B cell (primary cell): ENCODE data around the gene PLA2G4D.

ENCODE experiments used
- CTCF ChIP-seq: fragments of 200-600 bp; IDR thresholded peaks from one replicate; pipeline ENCODE4 v1.8.0; 2022; ENCODE audit warnings: antibody characterized with exemption, mild to moderate bottlenecking
- EZH2 ChIP-seq: IDR thresholded peaks from 2 replicates; pipeline ENCODE4 v1.6.1; 2012; ENCODE audit warnings: borderline replicate concordance, low read depth, mild to moderate bottlenecking, moderate library complexity, low read length; ENCODE audit not compliant: insufficient read depth, poor library complexity, severe bottlenecking

DNA sequence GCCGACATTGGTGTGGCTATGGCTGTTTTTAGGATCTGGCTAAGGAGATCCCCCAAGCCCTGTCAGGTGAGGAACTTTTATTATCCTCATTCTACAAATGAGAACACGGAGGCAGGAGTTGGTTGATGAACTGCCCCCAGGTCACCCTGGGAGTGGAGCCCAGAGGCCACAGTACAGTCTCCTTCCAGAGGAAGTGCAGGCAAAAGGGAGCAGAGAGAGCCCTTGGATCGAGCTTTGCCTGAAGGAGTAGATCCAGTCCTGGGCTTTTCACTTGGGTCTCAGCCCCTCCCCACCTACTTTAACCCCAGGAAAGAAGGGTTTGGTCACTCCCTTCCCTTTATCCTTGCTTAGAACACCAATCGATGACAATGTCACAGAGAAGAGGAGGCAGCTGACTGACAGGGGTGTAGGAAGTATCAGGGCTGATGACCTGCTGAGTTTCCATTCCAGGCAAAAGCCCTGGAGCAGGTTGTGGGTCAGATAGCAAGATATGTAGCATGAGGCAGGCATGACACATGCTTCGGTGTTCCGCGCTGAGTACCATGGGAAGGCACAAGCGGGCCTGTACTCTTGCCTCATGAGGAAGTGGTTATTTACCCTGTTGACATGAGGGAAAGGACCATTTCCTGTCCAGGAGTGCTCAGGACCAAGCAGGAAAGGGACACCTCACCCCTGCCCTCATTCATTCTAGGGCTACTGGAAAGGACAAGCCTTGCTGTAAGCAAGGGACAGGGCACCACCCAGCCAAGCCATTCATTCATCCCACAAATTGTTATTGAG, 5.8 kb upstream of the PLA2G4D start:
- TF ChIP-seq CTCF (no peak), EZH2 (no peak)
